Measurements from ENCODE around the gene PDS5A. TPM values are rescaled to one million over a fixed set of nuclear protein-coding genes. Genes with fewer than 3 reads are reported as not detected.
"Not testable (repeated sequence)": the region's sequence is repeated elsewhere in the genome, so short reads cannot be mapped to it uniquely, and the experiment has no call there.

PDS5A gene
- total RNA-seq, 1 donor from 2014 or later: 71.8 TPM

DNA sequence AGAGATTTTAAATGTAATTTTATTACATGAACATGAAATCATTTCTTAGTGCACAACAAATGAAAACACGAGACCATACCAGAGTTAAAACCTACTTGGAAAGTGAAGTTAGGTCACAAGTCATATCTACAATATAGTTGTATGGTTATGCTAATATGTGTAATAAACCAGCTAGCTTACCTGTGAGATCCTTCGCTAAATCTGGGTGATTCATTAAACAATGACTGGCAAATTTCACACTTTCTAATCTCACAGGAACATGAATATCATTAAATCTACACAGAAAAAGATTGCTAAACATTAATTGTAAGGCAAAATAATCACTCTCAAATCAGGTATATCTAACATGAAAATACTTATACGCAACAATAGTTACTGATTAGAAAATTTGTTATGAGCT, 67.6 kb downstream of the PDS5A start:
- no peak for DNase-seq (ENCODE audit: extremely low read depth, low read depth, low spot score)

DNA sequence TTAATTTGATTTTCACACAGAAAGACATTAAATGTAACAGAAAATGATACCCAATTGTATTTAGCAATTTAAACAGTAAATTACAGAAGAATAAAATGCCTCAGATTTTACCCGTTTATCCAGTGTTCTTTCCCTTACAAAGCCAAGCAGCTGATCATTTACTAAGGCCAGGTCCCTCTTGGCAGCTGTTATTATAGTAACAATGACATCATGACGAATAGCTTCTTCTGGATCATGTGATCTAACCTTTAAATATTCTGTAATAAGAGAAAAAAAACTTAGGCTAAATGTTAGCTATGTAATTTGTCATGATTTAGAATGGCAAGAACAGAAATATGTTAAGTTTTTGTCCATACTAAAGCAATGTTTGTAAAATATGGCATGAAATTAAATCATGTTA, 69.4 kb downstream of the PDS5A start:
- DNase-seq (ENCODE audit: extremely low read depth, low read depth, low spot score): no peak

GRCh38 chr4:39905656-39906055, 72.1 kb downstream of the PDS5A start:
- no peak for DNase-seq (ENCODE audit: extremely low read depth, low read depth, low spot score)

GRCh38 chr4:39905019-39905418, 72.7 kb downstream of the PDS5A start:
- not testable (repeated sequence) for DNase-seq (ENCODE audit: extremely low read depth, low read depth, low spot score)

DNA sequence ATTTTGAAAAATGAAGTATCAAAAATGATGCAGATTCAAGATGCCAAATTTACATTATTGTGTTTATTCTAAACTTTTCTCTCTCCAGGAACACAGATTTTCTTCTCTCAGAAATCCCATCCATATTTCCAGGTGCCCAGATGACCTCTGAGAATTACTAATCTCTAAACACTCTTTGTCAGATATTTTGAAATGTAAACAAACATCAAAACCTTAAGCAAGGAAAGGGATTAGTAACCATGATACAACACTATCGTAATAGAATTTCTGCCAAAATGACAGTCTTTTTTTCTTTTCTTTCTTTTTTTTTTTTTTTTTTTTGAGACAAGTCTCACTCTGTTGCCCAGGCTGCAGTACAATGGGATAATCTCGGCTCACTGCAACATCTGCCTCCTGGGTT, 76.7 kb downstream of the PDS5A start:
- DNase-seq (ENCODE audit: extremely low read depth, low read depth, low spot score): no peak

- no peak for DNase-seq (ENCODE audit: extremely low read depth, low read depth, low spot score)
These were observed 78.4 kb downstream of the PDS5A start for GRCh38 chr4:39899291-39899690.

GRCh38 chr4:39898015-39898414, 79.7 kb downstream of the PDS5A start:
- DNase-seq (ENCODE audit: extremely low read depth, low read depth, low spot score): no peak

DNA sequence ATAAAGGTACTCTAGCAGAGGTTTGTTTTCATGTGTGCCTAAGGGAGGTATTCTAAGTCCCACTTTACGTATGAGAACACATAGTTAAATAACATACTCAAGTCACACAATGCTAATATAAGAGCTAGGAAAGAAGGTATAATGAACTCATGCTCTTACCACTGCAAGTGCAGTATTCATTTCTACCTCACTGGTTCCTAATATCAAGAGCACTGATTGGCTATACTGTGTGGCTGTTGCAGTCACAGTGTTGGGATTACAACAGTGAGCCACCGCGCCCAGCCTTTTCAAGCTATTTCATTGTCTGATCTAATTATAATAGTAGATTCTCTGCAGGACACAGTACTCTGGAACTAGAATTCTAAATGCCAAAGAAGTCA, 84.0 kb downstream of the PDS5A start:
- no peak for DNase-seq (ENCODE audit: extremely low read depth, low read depth, low spot score)

DNA sequence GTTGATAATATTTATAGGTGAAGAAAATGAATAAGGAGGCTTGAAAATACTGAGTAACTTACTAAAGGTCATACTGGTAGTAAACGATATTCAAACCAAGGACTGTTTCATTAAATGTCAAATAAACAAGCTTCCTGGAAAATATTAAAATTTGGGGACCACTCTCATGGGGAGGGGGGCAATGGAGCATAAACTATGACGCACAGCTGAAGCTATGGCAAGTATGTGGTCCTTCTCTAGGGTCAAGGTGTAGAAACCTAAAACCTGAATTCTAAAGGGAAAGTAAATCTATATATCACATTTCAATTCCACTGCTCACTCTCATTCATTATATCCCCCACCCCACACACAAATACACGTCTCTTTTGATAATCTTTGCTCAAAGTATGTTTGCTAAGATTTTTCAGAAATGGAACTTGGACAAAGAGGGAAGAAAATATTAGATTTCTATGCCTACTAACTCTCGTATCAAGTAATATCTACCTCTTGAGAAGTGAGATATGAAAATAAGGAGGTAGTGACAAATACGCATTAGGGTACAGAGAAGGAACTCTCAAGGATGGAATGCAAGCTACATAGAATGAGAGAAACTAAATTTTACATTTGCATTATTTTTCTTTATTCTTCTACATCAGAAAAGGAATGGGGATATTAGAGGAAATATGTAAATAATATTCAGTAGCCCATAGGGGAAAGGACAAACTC, 84.6 kb downstream of the PDS5A start:
- no peak for DNase-seq (ENCODE audit: extremely low read depth, low read depth, low spot score)

GRCh38 chr4:39889226-39889625, 88.5 kb downstream of the PDS5A start:
- no peak for DNase-seq (ENCODE audit: extremely low read depth, low read depth, low spot score)

DNA sequence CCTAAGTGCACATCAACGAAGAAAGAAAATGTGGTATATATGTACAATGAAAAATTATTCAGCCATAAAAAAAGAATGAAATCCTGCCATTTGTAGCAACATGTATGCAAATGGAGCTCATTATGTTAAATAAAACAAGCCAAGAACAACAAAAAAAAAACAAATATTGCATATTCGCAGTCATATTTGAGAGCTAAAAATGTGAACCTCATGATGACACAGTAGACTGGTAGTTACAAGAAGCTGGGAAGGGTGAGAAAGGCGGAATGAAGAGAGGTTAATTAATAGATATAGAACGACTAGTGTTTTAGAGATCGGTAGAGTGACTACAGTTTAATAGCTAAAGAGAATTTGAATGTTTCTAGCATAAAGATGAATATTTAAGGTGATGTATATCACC, 89.2 kb downstream of the PDS5A start:
- no peak for DNase-seq (ENCODE audit: extremely low read depth, low read depth, low spot score)

- no peak for DNase-seq (ENCODE audit: extremely low read depth, low read depth, low spot score)
These were observed 94.1 kb downstream of the PDS5A start for GRCh38 chr4:39883646-39884045.

- no peak for DNase-seq (ENCODE audit: extremely low read depth, low read depth, low spot score)
These were observed 95.9 kb downstream of the PDS5A start for GRCh38 chr4:39881789-39882188.

- no peak for DNase-seq (ENCODE audit: extremely low read depth, low read depth, low spot score)
These were observed 99.7 kb downstream of the PDS5A start for GRCh38 chr4:39877971-39878370.

- DNase-seq (ENCODE audit: extremely low read depth, low read depth, low spot score): no peak
These were observed 103.9 kb downstream of the PDS5A start for GRCh38 chr4:39873823-39874222.

DNA sequence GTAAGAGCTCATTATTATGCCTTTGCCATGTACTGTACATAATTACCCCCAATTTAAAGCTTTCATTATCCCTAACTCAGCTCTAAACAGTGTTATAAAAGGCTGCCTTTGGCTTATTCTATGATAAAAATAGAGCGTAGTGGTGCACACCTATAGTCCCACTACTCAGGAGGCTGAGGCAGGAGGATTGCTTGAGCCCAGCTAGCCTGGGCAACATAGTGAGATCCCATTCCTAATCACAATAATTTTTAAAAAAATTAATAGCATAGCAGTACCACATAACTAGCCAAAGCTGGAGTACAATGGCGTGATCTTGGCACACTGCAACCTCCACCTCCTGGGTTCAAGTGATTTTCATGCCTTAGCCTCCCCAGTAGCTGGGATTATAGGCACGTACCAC, 112.4 kb downstream of the PDS5A start:
- no peak for DNase-seq (ENCODE audit: extremely low read depth, low read depth, low spot score)

- no peak for DNase-seq (ENCODE audit: extremely low read depth, low read depth, low spot score)
These were observed 113.3 kb downstream of the PDS5A start for GRCh38 chr4:39864391-39864790.

DNA sequence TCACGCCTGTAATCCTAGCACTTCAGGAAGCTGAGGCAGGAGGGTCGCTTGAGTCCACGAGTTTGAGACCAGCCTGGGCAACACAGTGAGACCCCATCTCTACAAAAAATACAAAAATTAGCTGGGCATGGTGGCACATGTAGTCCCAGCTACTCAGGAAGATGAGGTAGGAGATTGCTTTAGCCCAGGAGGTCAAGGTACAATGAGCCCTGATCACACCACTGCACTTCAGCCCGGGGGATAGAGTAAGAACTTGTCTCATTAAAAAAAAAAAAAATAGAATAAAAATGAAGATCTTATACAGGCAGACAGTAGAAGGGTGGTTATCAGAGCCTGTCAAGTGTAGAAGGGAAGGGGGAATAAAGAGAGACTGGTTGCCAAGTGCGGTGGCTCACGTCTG, 116.9 kb downstream of the PDS5A start:
- DNase-seq (ENCODE audit: extremely low read depth, low read depth, low spot score): no peak

- no peak for DNase-seq (ENCODE audit: extremely low read depth, low read depth, low spot score)
These were observed 121.7 kb downstream of the PDS5A start for GRCh38 chr4:39855909-39856512.

DNA sequence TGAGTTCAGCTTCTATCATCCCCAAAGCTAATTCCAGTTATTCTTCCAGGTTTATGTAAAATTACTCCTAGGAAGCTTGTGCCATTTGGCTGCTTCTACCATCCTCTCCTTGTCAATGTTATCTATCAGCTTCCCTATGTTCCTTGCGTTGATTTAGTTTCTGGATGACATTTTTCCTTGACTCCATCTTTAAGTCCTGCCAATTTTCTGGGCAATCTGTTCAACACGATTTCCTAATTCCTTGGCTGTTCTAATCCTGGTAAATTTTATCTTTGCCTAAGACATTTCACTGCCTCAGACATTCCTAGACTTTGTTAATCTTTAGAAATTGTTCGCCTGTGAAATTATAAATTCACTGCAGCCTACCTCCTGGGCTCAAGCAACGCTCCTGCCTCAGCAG, 125.1 kb downstream of the PDS5A start:
- no peak for DNase-seq (ENCODE audit: extremely low read depth, low read depth, low spot score)

GRCh38 chr4:39850727-39851126, 127.0 kb downstream of the PDS5A start:
- DNase-seq (ENCODE audit: extremely low read depth, low read depth, low spot score): no peak

DNA sequence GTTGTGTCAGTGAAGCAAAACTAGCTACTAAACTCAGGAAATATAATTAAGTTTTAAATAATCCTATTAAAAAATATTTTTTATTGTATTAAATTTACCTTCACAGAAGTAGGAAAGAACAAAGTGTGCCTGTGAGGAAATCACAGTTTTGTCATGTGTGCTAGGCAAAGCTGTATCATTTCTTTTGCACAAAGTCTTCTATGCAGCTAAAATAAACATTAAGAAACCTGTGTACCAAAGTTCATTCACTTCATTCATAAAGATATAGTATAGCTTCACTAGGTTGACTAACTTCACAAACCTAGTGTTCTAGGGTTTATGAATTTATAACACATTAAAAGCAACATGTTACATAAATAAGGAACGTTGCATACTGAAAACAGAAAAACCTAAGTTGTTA, 131.0 kb downstream of the PDS5A start:
- no peak for DNase-seq (ENCODE audit: extremely low read depth, low read depth, low spot score)

GRCh38 chr4:39846120-39846519, 131.6 kb downstream of the PDS5A start:
- no peak for DNase-seq (ENCODE audit: extremely low read depth, low read depth, low spot score)
